ENCODE data around the gene AURKA.

Gene AURKA

DNA sequence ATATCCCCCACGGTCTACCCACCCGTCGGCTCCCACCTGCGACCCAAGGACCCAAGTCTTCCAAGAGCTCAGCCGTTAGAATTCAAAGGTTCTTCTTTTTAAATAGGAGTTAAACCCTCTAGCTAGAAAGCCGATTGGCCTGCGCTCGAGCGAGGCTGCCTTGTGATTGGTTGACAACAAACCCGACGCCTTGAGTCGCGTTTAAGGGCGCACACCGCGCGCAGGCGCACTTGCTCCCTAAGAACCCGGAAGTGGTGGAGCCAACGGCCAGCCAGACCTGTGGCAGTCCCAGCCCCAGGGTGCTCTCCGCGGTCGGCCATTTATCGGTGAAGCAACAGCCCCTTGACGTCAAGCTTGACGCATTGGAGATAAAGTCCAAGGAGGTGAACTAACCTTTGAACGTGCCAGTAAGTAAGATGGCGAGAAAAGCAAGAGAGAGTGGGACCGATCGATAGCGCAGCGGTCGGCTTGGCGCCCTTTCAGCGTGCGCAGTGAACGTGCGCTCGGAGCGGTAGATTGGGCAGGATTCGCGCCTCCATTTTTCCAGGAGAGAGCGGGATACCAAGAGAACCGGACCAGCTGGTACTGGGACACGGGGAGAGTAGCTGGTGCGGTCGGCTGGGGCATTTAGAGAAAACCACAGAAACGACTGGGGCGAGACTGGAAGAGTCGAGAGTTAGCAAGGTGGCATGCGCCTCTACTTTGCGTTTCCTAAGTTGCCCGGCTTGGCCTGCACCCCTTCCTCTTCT lies at the start of gene AURKA, which contains the start of gene CSTF1:
Gene AURKA, minus strand, starts transcription at position 84 of the 749 bp plus-strand sequence. CDS start 4,018 bp downstream, outside the sequence.
Gene CSTF1, plus strand, starts transcription at position 514 of the 749 bp plus-strand sequence. CDS start 2,908 bp downstream, outside the sequence.
- DNase-seq, result peak; percentile 98

- DNase-seq, result no peak
Measured at GRCh38 chr20:56440346-56441007, 48.5 kb upstream of the AURKA start.

- DNase-seq, result no peak
Measured at GRCh38 chr20:56439771-56440291, 47.8 kb upstream of the AURKA start.

DNA sequence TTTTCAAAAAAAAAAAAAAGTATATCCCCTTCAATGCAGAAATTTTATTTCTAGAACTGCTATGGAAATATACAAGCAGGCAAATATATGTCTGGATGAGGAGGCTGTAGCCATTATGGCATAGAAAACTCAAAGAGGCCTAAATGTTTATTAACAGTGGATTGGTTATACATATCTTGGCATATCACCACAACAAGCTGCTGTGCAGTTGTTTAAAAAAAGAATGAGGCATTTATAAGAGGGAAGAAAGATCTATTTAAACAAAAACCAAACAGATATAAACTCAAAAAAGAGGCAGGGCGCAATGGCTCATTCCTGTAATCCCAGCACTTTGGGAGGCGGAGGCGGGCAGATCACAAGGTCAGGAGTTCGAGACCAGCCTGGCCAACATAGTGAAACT lies 46.3 kb upstream of the AURKA start:
- no peak for DNase-seq

GRCh38 chr20:56437196-56437960 lies 45.4 kb upstream of the AURKA start:
- DNase-seq, result no peak

GRCh38 chr20:56433880-56434255 lies 41.9 kb upstream of the AURKA start:
- DNase-seq, result no peak

DNA sequence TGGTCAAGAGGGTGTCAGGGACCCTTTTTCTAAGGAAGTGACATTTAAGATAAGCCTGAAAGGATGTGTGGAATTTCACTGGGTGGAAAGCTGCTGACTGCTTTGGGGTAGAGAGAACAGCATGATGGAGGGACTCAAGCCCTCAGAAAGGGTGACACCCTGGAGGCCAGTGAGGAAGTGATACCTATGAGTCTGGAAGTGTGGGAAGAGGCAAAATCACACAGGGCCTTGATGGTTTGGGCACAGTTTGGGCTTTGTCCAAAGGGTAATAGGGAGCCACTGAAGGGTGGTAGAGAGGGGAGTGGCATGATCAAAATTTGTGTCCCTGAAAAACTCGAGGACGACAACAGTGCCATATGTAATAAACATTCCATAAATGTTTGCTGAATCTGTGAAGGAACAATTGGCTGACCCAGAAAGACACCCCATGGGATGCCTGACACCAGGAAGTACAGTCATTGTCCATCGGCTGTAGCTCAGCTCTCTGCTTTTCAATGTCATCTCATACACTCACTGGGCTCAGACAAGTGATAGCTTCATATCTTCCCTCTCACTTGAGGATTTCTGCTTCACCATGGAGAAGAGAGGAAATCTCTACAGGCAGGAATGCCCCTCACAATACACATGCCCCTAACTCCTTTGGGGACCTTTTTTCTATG lies 41.3 kb upstream of the AURKA start:
- DNase-seq, result no peak

DNA sequence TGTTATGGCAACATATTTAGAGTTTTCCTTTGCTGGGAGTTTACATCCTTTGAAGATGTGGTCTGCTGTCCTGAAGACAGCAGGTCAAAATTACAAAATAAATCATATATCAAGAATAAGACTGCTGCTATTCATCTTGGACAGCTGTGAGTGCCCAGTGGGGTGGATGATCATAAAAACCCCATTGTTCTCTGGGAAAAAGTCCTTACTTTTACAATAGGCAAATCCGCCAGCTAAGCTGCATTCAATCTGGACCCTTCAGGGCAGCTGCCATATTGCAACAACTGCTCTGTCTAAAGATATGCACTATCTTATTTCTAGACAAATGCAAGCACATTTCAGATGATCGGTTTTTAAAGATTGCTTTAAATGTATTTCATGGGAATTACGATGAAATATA lies 39.5 kb upstream of the AURKA start:
- no peak for DNase-seq

- no peak for DNase-seq
Measured at GRCh38 chr20:56430957-56431356, 38.9 kb upstream of the AURKA start.

DNA sequence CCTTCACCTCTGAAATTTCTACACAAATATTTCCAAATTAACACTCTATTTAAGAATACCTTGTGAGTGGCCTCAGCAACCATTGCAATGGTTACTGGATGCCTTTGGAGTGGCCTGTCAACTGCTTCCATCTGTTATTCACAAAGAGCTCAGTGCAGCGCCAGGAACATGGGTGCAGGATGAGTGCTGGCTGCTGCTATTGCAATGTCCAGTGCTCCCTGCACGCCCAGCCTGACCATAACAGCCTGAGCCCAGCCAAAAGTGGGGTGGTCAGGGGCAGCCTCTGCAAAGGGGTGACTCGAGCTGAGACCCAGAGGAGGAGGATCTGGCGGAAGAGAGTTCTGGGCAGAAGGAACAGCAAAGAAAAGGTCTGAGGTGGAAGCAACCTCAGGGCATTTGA lies 38.4 kb upstream of the AURKA start:
- no peak for DNase-seq

GRCh38 chr20:56429941-56430340 lies 37.9 kb upstream of the AURKA start:
- DNase-seq, result no peak

GRCh38 chr20:56429502-56429901 lies 37.5 kb upstream of the AURKA start:
- DNase-seq, result no peak

DNA sequence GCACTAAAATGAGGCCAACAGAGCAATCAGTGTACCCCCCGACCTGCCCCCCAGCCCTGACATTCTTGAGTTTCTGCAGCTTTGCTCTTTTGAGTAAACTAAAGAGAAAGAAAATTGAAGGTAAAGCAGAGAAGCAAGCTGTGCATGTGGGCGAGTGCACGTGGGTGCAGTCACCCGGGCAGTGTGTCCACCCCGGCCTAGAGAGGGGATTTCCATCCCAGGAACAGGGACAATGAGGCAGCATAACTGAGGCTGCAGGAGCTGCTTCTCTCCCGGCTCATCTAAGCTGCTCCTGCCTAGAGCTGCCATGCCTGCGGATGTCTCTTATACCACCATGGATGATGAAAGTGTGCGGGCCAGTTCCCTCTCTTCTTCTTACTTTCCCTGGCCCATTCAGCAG lies 36.9 kb upstream of the AURKA start:
- no peak for DNase-seq

- no peak for DNase-seq
Measured at GRCh38 chr20:56428410-56428809, 36.4 kb upstream of the AURKA start.

DNA sequence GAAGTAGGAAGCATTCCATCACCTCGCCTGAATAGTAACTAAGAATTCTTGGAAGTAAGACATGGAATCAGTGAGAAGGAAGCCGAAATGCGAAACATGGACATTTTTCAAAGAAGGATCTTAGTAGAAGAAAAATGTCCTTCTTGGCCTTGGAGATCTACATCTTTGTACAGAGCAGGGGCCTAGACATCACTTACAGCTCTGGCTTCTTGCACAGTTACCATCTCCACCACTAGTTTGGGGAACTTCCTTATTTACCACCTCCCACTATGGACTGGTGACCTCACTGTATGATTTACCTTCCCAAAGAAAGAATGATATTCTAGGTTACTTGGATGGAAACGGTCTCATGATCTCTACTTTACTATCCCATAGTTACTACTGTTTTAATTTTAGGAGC lies 35.8 kb upstream of the AURKA start:
- no peak for DNase-seq

DNA sequence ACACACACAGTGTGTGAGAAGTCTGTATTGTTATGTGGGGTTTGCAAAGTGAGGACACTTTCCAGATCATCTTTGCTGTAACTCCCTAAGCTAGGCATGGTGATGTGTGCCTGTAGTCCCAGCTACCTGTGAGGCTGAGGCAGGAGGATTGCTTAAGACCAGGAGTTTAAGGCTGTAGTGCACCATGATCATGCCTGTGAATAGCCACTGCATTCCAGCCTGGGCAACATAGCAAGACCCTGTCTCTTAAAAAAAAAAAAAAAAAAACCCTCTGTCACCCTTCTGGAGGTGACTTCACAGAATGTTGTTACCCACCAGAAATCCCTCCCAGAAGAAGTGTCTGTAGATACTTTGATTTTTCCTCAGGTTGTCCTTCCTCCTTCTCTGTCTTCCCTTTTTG lies 34.9 kb upstream of the AURKA start:
- DNase-seq, result no peak

DNA sequence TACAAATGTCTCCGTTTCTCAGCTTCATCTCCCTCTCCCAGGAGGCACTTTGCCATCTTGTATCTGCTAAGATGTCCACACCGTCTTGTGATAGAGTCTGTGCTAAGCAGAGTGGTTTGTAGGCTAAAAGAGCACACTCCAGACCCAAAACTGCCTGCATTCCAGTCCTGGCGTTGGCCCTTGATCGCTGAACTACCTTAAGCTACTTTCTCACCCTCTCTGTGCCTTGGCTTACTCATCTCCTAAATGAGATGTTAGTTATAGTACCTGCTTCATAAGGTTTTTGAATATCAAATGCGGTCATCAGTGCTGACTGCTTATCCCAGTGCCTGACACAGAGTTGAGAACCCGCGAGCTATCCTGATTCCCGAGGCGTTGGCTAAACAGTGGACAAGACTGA lies 34.0 kb upstream of the AURKA start:
- no peak for DNase-seq

- no peak for DNase-seq
Measured at GRCh38 chr20:56424931-56425330, 32.9 kb upstream of the AURKA start.

- no peak for DNase-seq
Measured at GRCh38 chr20:56423886-56424285, 31.9 kb upstream of the AURKA start.

- no peak for DNase-seq
Measured at GRCh38 chr20:56423211-56423610, 31.2 kb upstream of the AURKA start.

GRCh38 chr20:56422824-56423189 lies 30.8 kb upstream of the AURKA start:
- no peak for DNase-seq

GRCh38 chr20:56422076-56422823 lies 30.2 kb upstream of the AURKA start:
- no peak for DNase-seq

Measured in hippocampal formation (tissue), 2 donors.